NT2/D1 (cell line): ENCODE measurements around the gene RGL4.

ENCODE experiments used
- SUZ12 ChIP-seq: IDR thresholded peaks from 2 replicates; pipeline ENCODE4 v1.6.1; 2011; ENCODE audit not compliant: insufficient read length, insufficient read depth; ENCODE audit errors: extremely low read depth
- YY1 ChIP-seq: IDR thresholded peaks from 2 replicates; pipeline ENCODE4 v1.6.1; 2011; ENCODE audit not compliant: insufficient read length, insufficient read depth
- ZNF274 ChIP-seq: IDR thresholded peaks from 2 replicates; pipeline ENCODE4 v1.6.1; 2011; ENCODE audit warnings: mild to moderate bottlenecking, low read depth, low read length

DNA sequence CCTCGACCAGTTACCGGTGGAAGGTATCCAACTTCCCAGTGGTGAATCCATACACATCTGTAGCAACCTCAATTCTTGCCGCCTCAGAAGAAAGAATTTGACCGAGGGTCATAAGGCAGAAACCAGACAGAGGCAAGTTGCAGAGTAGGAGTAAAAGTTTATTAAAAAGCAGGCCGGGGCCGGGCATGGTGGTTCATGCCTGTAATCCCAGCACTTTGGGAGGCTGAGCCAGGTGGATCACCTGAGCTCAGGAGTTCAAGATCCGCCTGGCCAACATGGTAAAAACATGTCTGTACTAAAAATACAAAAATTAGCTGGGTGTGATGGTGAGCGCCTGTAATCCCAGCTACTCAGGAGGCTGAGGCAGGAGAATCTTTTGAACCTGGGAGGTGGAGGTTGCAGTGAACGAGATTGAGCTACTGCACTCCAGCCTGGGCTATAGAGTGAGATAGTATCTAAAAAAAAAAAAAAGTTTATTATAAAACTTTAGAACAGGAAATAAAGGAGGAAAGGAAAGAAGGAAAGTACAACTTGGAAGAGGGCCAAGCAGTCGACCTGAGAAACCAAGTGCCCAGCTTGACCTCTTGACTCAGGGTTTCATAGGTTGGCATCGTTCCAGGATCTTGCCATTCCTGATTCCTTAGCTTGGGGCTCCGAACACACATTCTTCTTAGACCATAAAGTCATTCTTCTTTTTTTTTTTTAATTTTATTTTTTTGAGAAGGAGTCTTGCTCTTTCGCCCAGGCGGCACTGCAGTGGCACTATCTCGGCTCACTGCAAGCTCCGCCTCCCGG is 27.8 kb downstream of the RGL4 start:
- TF ChIP-seq YY1: no peak
- no peak for TF ChIP-seq ZNF274
- no peak for TF ChIP-seq SUZ12
